Stimulated activated CD4-positive, alpha-beta T cell treated with anti-CD3 and anti-CD28 coated beads, Interleukin-1b, Interleukin-23, amount 100 ng/mL, for 4 hours (primary cell): Measurements from ENCODE around the gene AKAP13.
"Not testable (repeated sequence)": the region's sequence is repeated elsewhere in the genome, so short reads cannot be mapped to it uniquely, and the experiment has no call there.

Source experiments
- DNase-seq, 2 donors: peaks; one replicate each; pipeline ENCODE4 v3.0.0-alpha.2; 2020; ENCODE audit warnings: low read depth in 2 of 2

Gene AKAP13

GRCh38 chr15:85624291-85624801 lies 243.9 kb downstream of the AKAP13 start:
- no peak for DNase-seq

DNA sequence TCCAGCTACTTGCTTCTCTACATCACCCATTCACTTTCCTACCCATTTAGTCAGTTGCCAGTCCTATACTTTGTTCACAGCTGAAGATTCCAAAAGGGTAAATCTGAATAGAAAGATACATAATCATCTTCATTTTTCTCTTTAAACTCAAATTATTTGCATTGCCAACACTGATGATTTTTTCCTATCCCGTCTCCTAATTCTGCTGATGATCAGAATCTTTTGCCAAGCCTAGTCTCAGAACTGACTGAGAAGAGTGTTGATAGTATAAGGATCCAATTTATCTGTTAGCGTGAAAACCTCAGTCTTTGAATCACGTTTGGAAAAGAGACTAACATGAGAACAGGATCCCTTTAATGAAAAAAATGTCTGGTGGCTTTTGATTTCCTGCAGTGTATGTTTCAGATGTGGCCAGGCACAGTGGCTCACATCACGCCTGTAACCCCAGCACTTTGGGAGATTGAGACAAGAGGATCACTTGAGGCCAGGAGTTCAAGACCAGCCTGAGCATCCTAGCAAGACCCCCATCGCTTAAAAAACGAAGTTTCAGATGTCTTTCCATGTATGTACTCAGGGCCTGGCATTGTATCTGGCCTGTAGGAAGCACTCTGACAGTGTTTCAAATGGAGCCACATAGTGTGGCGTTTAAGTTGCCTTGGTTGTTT lies 244.9 kb downstream of the AKAP13 start:
- no peak for DNase-seq

DNA sequence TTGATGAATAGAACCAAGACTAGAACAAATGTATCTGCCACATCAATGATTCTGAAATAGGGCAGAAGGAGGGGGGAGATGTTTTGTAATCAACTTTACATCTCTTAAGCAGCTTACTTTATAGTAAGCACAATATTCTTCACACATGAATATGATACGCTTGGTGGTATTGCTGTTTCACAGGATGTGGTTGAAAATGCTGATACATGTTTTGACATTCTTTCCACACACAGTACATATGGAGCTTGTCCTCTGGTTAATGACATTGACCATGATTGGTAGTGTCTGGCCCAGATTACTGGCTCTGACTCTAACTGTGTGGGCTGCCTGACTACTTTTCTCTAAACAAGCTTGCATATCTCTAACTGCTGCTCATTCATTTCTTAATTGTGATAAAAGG lies 245.5 kb downstream of the AKAP13 start:
- no peak for DNase-seq

DNA sequence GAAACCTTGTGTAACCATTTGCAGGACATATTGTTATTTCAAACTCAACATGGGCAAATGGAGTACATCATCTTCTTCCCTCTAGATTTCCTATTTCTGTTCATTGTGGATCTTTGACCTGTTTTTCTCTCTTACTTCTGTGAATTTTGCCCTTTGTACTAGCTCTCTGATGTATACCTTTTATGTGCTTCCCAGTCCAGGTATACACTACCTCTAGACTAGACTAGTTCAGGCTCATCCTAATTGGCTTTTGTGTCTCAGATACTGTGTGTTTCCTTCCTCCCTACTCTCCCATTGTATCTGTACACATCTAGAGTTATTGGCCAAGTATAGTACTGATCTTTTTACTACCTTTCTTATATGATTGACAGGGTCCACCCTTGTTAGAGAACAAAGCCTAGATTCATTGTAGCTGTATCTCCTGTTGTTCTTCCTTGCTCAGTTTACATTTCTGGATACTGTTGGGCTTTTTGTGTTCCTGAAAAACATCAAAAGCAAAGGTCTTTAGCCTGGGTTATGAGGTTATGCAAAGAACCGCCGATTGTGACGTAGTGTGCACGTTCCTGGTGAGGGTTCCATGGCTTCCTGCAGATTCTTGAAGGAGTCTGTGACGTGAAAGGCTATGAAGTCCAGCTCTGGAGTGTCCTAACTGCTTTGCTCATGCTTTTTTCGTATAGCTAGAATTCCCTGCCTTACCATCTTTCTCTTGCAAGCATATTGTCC lies 247.0 kb downstream of the AKAP13 start:
- DNase-seq: no peak

GRCh38 chr15:85630311-85630710 lies 249.9 kb downstream of the AKAP13 start:
- no peak for DNase-seq

- DNase-seq: no peak
Observed at GRCh38 chr15:85631018-85631417, 250.6 kb downstream of the AKAP13 start.

DNA sequence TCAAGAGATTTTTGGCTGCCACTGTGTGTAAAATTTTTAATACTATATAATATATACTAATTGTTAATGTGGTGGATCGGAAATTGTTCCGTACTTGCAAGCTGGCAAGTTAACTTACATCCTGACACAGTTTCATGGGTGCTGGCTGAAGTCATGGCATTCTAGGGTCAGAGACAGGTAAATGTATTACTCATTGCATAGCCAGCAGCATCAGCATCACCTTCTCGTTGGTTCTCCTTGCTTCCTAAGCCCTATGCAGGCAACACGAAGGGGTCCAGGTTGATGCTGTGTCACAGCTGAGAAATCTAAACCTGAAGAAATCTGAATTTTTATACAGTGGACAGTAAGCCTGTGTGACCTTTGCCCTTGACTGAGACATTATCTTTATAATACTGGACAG lies 251.6 kb downstream of the AKAP13 start:
- no peak for DNase-seq

DNA sequence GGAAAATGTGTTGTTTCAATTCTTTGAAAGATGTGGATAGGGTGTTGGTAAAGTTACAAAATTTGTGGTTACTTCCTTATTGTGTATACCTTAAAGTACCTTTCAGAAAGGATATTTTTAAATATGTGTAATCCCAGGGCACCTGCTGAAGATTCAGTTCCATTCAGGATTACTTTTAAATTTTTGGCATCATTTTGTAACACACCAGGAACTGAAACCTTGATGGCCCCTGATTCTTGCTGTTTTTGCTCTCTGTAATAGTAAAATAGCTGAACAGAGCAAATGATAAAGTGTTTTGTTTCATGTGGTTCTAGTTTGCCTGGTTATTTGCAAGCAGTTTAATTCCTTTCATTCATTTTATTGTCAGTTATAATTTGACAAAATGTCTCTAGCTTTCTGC lies 253.5 kb downstream of the AKAP13 start:
- no peak for DNase-seq

- no peak for DNase-seq
Observed at GRCh38 chr15:85636351-85636750, 255.9 kb downstream of the AKAP13 start.

- no peak for DNase-seq
Observed at GRCh38 chr15:85639752-85640381, 259.5 kb downstream of the AKAP13 start.

DNA sequence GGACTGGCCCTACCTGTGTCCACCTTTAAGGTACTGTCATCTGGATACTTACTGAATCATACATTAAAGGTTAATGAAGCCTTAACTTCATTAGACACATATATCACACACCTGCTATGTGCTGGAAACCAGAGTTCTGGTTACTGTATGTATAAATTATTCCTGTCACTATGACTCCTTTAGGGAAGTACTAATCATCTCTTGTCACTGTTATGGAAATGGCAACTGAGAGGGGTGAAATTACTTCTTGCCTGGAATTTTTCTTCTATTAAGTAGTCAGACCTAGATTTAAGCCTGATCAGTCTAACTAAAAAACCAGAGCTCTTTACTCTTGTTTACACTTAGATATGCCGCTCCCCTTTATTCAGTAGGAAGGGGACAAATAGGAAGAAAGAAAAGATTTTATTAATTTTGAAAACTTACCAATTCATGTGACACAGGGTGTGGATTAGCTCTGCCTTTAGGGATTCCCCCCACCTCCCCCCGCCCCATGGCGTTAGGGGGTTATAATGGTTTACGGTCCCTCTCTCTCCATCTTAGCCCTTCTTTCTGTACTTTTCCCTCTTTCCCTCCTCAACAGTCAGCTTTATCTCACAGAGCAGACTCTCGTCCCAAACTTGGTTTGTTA lies 261.8 kb downstream of the AKAP13 start:
- DNase-seq: no peak

DNA sequence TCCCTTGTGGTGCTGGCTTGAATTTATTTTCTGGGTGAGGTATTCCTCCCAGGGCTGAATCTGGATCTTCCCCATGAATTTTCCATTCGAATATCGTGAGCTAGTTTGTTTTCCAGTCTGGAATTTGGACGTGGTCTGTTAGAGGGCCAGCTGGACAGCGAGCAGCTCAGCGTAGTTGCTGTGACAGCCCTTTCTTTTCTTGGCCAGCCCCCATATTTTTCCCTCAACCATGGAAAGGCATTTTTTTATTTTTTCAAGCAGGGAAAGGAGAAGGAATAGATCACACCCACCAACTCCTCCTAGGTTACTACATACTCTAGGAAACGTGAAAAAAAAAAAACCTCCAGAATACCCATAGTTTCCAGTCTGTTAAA lies 262.3 kb downstream of the AKAP13 start:
- no peak for DNase-seq

DNA sequence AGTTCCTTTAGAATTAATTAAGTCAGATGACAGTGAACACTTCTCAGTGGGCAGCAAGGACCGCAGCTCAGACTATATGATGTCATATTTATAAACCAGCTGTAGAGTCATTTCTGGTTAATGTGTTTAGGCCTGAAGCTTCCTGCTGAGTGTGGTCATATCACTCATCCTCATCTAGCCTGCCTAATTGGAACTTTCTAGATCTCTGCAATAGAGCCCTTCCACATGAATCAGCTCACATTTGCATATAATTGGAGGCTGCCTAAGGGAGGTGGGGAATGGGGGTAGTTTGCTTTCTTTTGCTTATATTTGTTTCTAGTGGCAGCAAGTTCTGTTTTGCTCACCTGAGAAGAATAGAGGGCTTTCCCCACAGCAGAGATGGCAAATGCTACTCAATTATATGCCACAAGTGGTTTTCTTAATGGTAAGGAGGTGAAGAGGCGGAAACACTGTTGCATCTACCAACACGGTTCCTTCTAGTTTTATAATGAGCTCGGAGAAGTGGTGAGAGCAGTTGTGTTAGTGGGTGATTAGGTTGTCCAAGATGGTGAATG lies 266.2 kb downstream of the AKAP13 start:
- DNase-seq: no peak

- no peak for DNase-seq
Observed at GRCh38 chr15:85649372-85649771, 269.0 kb downstream of the AKAP13 start.

GRCh38 chr15:85651548-85651947 lies 271.1 kb downstream of the AKAP13 start:
- DNase-seq: no peak

DNA sequence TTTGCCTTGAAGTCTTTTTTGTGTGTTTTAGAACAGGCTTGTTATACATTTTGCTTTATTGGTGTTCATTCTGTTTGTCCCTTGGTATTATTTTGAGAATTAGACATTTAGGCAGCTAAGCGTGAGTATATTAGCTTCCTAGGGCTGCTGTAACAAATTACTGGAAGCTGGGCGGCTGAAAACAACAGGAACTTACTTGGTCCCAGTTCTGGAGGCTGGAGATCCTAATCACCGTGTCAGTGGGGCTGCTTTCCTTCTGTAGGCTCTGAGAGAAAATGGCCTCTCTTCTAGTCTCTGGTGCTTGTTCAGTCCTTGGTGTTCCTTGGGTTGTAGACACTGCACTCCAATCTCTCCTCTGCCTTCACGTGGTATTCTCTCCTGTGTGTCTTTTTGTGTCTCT lies 272.1 kb downstream of the AKAP13 start:
- no peak for DNase-seq

DNA sequence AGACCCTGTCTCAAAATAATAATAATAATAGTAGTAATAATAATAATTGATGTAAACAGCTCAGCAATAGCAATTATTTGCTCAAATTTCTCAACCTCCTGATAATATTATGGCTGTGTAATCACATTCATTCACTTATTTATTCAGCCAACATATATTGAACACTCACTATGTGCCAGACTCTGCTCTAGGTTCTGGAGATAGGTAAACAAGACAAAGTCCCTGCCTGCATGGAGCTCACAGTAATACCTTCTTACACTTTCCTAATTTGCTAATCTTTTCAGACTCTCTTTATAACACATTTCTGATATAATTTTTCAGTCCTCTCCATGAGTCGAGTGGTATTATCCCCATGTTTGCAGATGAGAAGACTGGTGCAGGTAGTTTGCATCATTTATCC lies 276.7 kb downstream of the AKAP13 start:
- DNase-seq: no peak

DNA sequence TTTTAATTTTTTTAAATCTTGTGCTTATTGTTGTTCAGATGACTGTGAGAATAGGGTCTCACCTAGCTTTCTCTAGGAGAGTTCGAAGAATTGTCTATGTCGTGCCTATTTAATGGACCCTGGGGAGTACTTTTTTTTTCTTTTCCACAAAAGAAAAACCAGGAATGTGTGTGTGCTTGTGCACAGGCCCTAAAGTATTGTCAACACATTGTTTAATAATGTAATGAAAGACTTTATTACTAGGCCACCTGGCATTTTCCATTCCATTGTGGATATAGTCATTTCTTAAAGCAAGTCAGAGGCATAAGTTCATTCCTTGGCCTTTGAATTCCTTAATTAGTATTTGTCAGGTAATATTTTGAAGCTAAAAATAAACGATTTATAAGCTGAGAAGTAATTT lies 278.4 kb downstream of the AKAP13 start:
- no peak for DNase-seq

DNA sequence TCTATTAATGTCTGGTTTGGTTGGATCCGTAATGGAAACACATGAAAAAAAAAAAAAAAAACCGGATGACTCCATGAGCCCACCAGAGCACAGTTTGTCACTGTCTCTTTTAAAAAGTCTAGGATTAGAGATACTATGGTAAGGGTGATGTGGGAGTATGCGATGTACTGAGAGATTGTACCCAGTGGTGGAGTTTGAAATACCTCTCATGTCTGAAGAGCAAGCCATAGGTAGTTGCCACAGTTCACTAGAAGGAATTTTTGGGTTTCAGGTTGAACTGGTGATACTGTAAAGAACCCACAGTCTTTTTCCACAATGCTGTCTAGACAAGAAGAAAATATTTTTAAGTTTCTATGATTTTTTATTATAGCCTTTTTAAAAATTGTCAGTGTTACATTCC lies 281.5 kb downstream of the AKAP13 start:
- no peak for DNase-seq

- DNase-seq: not testable (repeated sequence)
Observed at GRCh38 chr15:85665677-85666076, 285.3 kb downstream of the AKAP13 start.

DNA sequence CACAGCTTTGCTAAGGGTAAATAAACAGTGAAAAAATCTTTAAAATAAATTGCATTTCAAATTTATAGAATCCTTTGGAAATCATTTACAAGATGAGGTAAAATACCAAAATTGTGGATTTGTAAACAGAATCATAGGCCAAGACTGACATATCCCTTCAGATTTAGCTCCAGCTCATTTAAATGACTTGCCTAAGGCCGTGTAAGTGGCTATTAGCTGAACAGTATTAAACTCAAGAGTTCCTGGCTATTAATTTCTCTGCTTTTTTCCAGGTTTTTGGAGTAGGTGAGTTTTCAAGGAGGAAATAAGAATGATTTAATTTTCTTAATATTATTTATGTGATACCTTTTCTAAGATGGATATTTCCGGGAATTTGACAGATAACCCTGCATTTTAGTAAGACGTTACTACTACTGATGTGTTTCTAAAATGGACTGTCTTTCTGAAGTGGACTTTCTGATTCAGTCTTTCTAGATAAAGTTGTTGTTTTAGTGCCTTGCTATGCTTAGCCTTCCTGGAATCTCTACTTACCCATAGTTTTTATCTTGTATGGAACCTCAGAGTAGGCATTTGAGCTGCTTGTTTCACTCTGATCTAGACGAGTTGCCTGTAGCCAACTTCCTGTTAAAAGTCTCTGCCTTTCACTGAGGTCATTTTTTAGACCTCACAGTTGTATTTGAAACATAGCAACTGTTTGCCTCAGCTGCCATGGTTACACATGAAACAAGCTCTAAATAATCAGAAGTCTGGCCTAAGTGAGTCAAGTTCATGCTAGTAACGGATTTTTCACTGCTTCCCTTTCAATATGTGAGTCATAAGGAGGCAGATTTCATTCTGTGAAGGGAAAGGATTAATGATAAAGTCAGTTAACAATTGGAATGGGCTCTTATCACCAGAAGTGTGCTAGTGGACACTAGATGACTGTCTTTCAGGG lies 287.4 kb downstream of the AKAP13 start:
- peak in 1 of 2 donors; percentile 35 for DNase-seq
